Neural progenitor cell (in vitro differentiated cells): Measurements from ENCODE around the gene CD55.

Experiments used
- EZH2 ChIP-seq: fragments of 200-600 bp; sonication (generic); IDR thresholded peaks from 2 replicates; pipeline ENCODE4 v1.6.1; 2017; ENCODE audit warnings: antibody characterized with exemption, mild to moderate bottlenecking, moderate library complexity
- EZH2phosphoT487 ChIP-seq: fragments of 200-600 bp; sonication (generic); IDR thresholded peaks from 2 replicates; pipeline ENCODE4 v1.6.1; 2017; ENCODE audit warnings: antibody characterized with exemption
- TF ChIP-seq, protein P1 (sequence below): fragments of 200-600 bp; sonication (generic); IDR thresholded peaks from 2 replicates; pipeline ENCODE4 v1.5.1; 2017; ENCODE audit warnings: antibody characterized with exemption, mild to moderate bottlenecking

DNA sequence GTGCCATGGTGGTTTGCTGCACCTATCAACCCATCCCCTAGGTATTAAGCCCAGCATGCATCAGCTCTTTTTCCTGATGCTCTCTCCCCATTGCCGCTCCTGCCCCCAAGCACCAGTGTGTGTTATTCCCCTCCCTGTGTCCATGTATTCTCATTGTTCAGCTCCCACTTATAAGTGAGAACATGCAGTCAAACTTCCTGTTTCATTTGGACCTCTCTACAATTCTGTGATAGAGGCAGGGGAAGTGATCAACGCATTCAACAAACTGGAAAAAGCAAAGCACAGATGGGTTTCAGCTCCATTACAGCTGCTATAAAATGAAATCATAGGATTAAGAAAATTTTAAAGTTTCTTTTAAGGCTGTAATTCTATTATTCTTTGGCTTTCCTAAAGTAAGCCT is 23.3 kb upstream of the CD55 start:
- TF ChIP-seq, protein P1, sequence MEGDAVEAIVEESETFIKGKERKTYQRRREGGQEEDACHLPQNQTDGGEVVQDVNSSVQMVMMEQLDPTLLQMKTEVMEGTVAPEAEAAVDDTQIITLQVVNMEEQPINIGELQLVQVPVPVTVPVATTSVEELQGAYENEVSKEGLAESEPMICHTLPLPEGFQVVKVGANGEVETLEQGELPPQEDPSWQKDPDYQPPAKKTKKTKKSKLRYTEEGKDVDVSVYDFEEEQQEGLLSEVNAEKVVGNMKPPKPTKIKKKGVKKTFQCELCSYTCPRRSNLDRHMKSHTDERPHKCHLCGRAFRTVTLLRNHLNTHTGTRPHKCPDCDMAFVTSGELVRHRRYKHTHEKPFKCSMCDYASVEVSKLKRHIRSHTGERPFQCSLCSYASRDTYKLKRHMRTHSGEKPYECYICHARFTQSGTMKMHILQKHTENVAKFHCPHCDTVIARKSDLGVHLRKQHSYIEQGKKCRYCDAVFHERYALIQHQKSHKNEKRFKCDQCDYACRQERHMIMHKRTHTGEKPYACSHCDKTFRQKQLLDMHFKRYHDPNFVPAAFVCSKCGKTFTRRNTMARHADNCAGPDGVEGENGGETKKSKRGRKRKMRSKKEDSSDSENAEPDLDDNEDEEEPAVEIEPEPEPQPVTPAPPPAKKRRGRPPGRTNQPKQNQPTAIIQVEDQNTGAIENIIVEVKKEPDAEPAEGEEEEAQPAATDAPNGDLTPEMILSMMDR: no peak
- TF ChIP-seq EZH2 (no peak), EZH2phosphoT487 (no peak)
